GM19452 (cell line): Measurements from ENCODE around the gene RGS9BP.
A peak's percentile ranks its signal among the peaks of the same experiment; 100 is the strongest.
"Not testable (repeated sequence)": the region's sequence is repeated elsewhere in the genome, so short reads cannot be mapped to it uniquely, and the experiment has no call there.

ENCODE experiments used
- ATAC-seq: cut with Tn5 transposase; IDR thresholded peaks from one replicate; pipeline ENCODE4 v1.9.1; 2021; ENCODE audit not compliant: unreplicated experiment

Gene RGS9BP

DNA sequence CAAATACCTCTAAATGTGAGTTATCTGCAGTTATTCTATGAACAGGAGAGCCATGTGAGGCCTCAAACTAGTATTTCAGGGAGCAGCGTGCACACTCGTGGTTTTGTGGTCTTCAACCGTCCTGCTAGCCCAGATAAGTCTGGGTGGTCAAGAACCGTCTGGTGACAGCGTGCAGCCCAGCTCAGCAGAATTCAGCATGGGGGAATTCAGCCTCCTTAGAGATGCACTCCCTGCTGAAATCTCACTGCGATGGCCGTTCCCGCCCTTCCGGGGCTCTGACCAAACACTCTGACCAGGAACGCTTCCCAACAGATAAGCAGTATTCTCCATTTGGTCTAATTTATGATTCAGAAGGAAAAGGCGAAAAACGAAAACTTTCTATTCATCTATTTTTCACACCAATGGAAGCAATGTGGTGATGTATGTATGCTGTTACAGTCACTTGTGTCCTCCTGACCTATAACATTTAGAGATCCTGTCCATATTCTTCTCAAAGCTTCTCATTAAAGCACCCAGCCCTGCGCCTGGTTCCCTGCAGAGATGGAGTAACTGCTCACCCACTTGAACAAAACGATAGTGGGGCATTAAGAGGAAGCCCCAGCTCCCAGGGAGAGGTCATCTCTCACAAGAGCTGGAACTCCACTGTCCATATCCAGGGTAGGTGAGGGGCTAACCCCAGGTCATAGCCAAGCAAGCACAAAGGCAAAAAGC is 3.6 kb upstream of the RGS9BP start:
- ATAC-seq = no peak

DNA sequence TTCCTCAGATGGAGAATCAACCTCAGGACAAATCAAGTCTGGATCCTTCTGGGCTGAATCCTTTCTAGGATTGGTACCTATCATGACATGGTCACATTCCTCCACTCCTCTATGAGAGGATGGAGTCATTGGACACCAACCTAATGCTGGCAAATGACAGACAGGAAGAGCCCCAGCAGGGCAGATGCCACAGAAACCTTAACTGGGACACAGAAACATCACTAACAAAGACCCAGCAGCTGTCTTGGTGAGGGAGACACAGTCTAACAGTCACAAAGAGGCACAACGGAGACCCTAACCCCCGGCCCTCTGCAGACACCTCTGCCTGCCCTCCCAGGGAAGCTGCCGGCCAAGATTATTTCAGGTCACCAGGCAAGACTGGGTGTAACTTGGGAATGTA is 2.8 kb upstream of the RGS9BP start:
- no peak for ATAC-seq

DNA sequence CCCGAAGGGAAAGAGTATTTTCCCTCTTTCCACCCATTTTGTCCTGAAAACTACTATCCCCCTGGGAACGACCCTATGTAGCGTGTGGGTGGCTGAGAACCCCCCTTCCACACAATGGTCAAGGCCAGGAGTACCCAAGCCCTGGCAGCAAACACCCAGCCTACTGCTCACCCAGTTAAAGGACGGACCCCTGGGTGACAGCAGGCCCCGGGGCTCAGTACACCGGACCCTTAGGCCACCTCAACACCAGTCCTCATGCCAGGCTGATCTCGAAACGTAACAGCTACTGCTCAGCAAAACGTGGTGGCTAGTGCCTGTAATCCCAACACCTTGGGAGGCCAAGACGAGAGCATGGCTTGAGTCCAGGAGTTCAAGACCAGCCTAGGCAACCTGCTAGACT is 2.1 kb upstream of the RGS9BP start:
- ATAC-seq = no peak

- ATAC-seq = no peak
These were observed 1.3 kb upstream of the RGS9BP start for GRCh38 chr19:32674153-32674930.

- peak; percentile 97 for ATAC-seq
These were observed 523 bp upstream of the RGS9BP start, which contains the start of gene ANKRD27 for GRCh38 chr19:32674931-32675719. TSS of gene ANKRD27 (minus strand) at chr19:32675180. CDS start at chr19:32659015, 16,165 bp downstream.

DNA sequence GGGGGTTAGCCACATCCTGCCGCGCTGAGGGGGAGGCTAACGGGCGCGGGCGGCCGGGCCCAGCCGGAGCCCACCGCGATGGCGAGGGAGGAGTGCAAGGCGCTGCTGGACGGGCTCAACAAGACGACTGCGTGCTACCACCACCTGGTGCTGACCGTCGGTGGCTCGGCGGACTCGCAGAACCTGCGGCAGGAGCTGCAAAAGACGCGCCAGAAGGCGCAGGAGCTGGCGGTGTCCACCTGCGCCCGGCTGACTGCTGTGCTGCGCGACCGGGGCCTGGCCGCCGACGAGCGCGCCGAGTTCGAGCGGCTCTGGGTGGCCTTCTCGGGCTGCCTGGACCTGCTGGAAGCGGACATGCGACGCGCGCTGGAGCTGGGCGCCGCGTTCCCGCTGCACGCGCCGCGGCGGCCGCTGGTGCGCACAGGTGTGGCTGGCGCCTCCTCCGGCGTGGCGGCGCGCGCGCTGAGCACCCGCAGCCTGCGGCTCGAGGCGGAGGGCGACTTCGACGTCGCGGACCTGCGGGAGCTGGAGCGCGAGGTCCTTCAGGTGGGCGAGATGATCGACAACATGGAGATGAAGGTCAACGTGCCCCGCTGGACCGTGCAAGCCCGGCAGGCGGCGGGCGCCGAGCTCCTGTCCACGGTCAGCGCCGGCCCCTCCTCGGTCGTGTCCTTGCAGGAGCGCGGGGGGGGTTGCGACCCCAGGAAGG is 692 bp downstream of the RGS9BP start:
- ATAC-seq = no peak

- no peak for ATAC-seq
These were observed 1.3 kb downstream of the RGS9BP start for GRCh38 chr19:32676895-32677359.

- ATAC-seq = no peak
These were observed 2.0 kb downstream of the RGS9BP start for GRCh38 chr19:32677657-32678056.

DNA sequence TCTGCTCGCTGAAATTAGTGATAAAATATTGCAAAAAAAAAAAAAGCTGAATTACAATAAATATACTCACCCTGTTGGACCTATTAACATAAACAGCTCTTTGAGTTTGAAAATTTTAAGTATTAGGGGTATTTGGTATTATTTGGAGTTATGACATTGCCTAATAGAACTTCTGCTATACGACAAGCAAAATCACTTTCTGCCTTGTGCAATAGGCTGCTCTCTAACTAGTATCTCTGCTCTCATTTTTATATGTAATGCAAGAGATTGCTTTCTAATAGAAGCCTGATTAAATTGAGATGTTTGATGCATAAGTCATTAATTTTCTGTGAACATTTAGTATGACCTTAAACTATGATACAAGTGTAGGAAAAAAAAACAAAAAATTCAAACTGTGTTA is 5.3 kb downstream of the RGS9BP start:
- no peak for ATAC-seq

DNA sequence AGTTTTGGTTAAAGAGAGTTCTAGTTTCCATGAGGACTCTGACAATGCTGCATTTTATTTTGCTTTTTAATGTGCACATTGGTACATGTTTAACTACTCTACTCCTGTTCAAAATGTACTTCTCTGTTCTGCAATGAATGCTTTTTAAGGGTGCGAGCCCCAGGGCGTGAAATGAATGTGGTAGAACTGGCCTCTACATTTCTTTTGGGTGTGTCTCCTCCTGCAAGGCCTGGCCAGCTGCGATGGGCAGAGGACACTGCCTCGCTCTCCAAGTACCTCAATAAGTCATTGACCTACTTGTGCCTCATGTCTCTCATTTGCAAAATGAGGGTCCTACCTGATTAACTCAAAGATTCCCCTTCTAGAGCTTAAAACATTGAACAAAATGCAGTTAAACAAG is 6.7 kb downstream of the RGS9BP start:
- ATAC-seq = no peak

DNA sequence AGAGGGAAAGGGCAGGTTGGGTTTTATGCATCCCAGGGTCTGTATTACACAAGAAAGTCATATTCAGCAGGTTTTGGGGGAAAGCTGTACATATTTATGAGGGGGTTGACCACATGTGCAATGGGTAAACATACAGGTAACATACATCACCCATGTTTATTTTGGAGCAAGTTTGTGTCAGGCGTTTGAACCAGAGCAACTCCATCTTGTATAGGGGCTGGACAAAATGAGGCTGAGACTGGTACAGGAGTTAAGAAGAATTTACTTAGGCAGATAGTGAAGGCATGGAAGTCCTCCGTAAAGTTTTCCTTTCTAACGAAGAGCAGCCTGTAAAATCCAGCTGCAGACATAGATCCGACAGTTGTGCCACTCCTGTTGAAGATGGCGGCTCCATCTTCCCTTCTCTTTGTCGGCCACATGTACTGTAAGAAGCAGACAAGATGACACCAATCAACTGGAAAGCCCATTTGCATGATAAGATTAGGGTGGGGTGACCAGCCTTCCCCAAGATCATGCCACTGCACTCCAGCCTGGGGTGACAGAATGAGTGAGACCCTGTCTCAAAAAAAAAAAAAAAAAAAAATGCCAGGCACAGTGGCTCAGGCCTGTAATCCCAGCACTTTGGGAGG is 11.3 kb downstream of the RGS9BP start:
- ATAC-seq = no peak

- no peak for ATAC-seq
These were observed 12.0 kb downstream of the RGS9BP start for GRCh38 chr19:32687681-32688080.

GRCh38 chr19:32688311-32688710 is 12.7 kb downstream of the RGS9BP start:
- ATAC-seq = no peak

GRCh38 chr19:32691291-32691951 is 15.8 kb downstream of the RGS9BP start, which contains the start of gene NUDT19:
TSS of gene NUDT19 (plus strand) at chr19:32691821. CDS start at chr19:32691961, 140 bp downstream.
- peak; percentile 84 for ATAC-seq

- ATAC-seq = peak; percentile 51
These were observed 16.5 kb downstream of the RGS9BP start for GRCh38 chr19:32691952-32692726.

DNA sequence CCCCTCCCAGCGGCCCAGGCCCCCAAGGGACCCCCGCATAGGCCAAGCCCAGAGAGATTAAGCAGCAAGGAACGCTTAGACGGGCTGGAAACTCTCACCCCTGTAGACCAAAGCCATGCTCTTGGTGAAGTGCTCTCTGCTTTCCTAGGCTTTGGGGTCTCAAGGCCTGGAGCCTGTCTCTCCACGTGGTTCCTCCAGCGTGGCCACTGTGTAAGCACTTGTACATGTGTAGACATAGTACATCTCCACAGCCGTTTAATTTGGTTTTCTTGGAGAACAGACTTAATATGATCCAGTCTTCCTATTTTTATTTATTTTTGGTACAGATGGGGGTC is 17.0 kb downstream of the RGS9BP start:
- ATAC-seq = no peak

GRCh38 chr19:32693151-32694108 is 17.8 kb downstream of the RGS9BP start:
- ATAC-seq = not testable (repeated sequence)

- ATAC-seq = not testable (repeated sequence)
These were observed 18.7 kb downstream of the RGS9BP start for GRCh38 chr19:32694316-32694715.
